Left ventricle myocardium superior (tissue), 1 donor: ENCODE measurements around the gene SERTAD2. TPM values are rescaled to one million over a fixed set of nuclear protein-coding genes. Genes with fewer than 3 reads are reported as not detected.

Experiments
- ATAC-seq: fragments of 200-7000 bp; cut with Tn5 transposase; one replicate; pipeline ENCODE4 v1.9.1; 2020; ENCODE audit warnings: mild to moderate bottlenecking, moderate library complexity
- DNase-seq: peaks from one replicate; pipeline ENCODE4 v3.0.0-alpha.2; 2020
- intact Hi-C: fragments of 100-400 bp; cut with micrococcal nuclease; formaldehyde crosslinking; loops from one replicate; pipeline ENCODE4 v1.11.0; 2022
- total RNA-seq: library from RNA; stranded (reverse); fragmentation: NEBNext Ultra II Directional; extraction: Animal tissue kit (Norgen Biotek cat#: 25700); gene quantifications from one replicate; pipeline ENCODE4 v1.2.1, GENCODE V29; 2021
- donor health status: DM: no; HTN: yes; CAD: no; lungs with severe emphysema.

SERTAD2 gene
- total RNA-seq, 1 donor from 2014 or later = 14.6 TPM

DNA sequence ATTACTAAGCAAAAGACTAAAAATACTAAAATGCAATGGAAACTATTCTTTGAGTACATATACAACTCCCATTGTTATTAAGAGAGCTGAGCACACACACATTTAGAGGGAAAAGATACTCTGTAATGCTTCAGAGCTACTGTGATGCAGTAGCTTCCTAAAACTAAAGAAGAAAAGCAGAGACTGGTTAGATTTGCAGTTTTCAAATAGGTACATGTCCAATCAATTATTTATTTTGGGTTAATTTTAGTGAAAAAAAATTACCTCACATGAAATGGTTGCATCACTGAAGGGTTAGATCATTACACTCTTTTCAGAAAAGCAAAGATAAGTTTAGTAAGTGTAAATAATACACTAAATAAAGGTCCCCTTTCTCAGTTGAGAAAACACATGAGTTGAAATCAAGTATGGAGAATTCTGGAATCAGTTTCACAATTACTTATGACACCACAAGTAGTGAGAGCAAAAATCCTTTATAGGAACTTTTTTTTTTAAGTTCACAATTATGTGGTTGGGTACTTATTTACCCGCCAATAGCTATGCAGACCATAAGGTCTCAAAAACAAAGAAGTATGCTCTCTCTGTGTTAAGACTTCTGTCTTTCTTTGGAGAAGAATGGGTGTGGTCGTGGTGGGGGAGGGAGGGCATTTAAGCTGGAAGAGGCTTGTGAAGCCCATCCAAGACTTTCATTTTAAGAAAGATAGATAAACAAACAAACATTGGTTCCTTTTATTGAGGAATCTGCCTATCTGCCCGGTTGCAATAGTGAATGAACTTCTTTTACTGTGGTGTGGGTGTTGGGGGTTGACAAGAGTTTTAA is 25.3 kb upstream of the SERTAD2 start:
- DNase-seq = no peak
- no peak for ATAC-seq
- intact Hi-C loops = no loop called here

DNA sequence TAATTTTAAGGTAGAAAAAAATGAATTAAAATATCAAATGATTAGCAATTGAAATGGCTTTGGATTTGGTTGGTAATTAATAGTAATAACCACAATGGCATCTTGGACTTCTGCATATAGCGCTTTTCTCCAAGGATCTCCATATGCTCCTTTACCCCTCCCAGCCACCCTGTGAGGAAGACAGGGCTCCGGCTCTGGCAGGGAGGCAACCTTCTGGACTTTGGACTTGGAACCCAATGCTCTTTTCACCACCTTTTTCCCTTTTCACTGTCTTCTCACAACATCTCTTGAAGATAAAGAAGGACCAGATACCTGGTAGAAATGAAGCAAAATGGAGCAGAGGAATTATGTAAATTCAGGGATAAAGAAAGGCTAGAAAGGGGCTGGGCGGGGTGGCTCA is 23.8 kb upstream of the SERTAD2 start:
- DNase-seq (no peak), ATAC-seq (no peak)
- intact Hi-C loops = no loop called here

DNA sequence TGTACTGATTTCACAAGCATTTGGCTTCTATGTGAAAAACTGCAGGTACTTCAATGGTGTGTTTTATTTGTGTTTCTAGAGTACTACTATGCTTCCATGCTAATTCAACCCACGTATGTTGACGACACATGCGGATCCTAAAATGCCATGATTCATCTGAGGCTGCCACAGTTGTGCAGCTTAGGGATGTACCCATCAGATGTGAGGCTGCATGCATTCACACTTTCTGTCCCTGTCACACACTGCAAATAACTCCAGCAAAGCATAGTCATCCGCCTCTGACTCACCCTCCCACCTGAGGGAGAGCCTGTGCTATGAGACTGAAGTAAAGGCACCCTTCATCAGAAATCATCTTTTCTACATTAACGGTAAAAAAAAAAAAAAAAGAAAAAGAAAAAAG is 22.1 kb upstream of the SERTAD2 start:
- intact Hi-C loops = no loop called here
- ATAC-seq (no peak), DNase-seq (no peak)

- DNase-seq (no peak), ATAC-seq (no peak)
- intact Hi-C loops = no loop called here
These were observed 19.0 kb upstream of the SERTAD2 start for GRCh38 chr2:64672708-64673107.

DNA sequence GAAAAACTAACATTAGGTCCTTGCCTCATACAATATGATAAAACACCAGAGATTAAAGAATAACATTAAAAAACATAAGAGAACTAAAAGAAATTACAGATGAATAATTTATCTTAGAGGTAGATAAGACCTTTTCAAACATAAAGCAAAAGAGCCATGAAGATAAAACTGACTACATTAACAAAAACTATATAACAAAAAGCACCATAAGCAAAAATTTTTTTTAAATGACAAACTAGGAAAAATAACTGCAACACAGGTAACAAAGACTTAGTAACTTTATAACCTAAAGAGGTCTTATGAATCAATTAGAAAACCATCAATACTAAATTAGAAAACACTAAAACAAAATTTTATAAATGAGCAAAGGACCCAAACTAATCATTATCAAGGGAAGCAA is 16.3 kb upstream of the SERTAD2 start:
- intact Hi-C loops = no loop called here
- ATAC-seq (no peak), DNase-seq (no peak)

- ATAC-seq (no peak), DNase-seq (no peak)
- intact Hi-C loops = no loop called here
These were observed 15.6 kb upstream of the SERTAD2 start for GRCh38 chr2:64669288-64669687.

DNA sequence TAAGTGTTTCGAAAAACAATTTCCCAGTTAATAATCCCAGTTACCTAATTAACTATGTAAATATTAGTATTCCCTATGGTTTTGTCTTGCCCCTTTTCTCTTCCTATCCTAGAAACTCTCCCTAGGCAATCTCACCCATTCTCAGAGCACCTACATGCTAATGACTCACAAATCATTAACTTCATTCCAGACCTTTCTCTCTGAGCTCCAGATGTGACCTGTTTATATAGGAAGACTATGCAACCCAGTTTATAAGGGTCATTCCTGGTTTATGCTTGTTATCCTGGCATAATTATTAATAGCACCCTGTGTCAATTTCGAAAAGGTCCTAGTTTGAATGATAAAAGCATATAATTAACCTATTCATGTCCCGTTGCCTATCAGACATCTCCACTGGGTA is 14.8 kb upstream of the SERTAD2 start:
- intact Hi-C loops = no loop called here
- DNase-seq = no peak
- ATAC-seq = no peak

DNA sequence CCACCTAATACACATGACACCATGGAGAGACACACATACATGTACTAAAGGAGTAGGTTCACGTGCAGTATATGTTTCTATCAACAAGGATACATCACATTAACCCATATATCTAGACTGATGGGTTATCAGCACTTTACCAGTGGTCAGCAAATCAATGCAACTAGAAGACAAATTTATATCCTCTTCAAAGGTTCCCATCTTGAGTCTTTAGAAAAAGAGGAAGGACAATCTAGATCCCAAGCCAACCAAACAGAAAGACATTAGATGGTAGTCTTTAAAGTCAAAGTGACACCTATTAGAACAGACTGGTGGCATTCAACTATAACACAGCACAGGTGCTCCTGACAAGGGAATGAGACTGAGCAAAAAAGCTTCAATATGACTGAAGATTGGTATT is 13.8 kb upstream of the SERTAD2 start:
- DNase-seq (no peak), ATAC-seq (no peak)
- intact Hi-C loops = no loop called here

GRCh38 chr2:64666810-64667438 is 13.2 kb upstream of the SERTAD2 start:
- intact Hi-C loops = no loop called here
- ATAC-seq (no peak), DNase-seq (no peak)

DNA sequence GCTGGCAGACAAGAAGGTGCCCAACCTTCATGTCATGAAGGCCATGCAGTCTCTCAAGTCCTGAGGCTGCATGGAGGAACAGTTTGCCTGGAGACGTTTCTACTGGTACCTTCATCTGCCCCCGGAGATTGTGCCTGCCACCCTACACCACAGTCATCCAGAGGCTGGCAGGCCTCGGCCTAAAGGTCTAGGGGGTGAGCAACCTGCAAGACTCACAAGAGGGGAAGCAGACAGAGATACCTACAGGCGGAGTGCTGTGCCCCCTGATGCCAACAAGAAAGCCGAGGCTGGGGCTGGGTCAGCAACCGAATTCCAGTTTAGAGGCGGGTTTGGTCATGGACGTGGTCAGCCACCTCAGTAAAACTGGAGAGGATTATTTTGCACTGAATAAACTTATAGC is 12.0 kb upstream of the SERTAD2 start:
- ATAC-seq (no peak), DNase-seq (no peak)
- intact Hi-C loops = no loop called here

- no peak for ATAC-seq
- no peak for DNase-seq
- intact Hi-C loops = no loop called here
These were observed 9.7 kb upstream of the SERTAD2 start for GRCh38 chr2:64663402-64663801.

- ATAC-seq (no peak), DNase-seq (no peak)
- intact Hi-C loops = no loop called here
These were observed 8.0 kb upstream of the SERTAD2 start for GRCh38 chr2:64661741-64662169.

DNA sequence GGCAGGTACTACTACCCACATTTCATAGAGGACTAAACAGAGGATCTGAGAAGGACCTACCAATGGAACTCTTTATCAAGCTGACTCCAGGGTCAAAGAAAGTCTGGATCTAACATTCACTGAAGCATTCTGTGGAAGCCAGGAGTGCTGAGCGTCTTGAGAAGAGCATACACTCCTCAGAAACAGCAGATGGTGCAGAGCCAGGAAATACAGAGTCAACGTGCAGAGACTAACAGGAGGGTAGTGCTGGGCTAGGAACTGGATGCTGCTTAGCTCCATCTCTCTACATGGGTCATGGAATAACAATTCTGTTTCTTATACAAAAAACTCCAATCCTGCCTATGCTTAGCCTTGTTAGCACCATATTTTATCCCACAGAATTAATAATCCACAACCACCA is 5.5 kb upstream of the SERTAD2 start:
- ATAC-seq (no peak), DNase-seq (no peak)
- intact Hi-C loops = loop anchor here (10.0 kb wide), 1 partner anchor 86 kb away; no protein-coding TSS in a partner anchor

GRCh38 chr2:64658269-64658668 is 4.6 kb upstream of the SERTAD2 start:
- no peak for ATAC-seq
- intact Hi-C loops = loop anchor here (10.0 kb wide), 1 partner anchor 87 kb away; no protein-coding TSS in a partner anchor
- no peak for DNase-seq

GRCh38 chr2:64657411-64657810 is 3.7 kb upstream of the SERTAD2 start:
- ATAC-seq (no peak), DNase-seq (no peak)
- intact Hi-C loops = loop anchor here (10.0 kb wide), 1 partner anchor 87 kb away; no protein-coding TSS in a partner anchor

DNA sequence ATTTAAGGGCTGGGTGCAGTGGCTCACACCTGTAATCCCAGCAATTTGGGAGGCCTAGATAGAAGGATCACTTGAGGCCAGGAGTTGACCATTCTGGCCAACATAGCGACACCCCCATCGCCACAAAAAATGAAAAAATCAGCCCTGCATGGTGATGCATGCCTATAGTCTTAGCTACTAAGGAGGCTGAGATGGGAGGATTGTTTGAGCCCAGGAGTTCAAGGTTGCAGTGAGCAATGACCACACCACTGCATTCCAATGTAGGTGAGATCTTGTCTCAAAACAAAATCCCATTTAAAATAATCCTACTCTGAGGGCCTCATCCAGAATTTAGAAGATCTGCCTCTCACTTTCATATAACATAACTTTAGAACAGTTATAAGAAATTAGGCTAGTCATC is 2.7 kb upstream of the SERTAD2 start:
- ATAC-seq (no peak), DNase-seq (no peak)
- intact Hi-C loops = loop anchor here (10.0 kb wide), 1 partner anchor 88 kb away; no protein-coding TSS in a partner anchor

GRCh38 chr2:64655873-64656272 is 2.2 kb upstream of the SERTAD2 start:
- intact Hi-C loops = loop anchor here (10.0 kb wide), 1 partner anchor 89 kb away; no protein-coding TSS in a partner anchor
- ATAC-seq = no peak
- no peak for DNase-seq

GRCh38 chr2:64655018-64655664 is 1.4 kb upstream of the SERTAD2 start:
- ATAC-seq (no peak), DNase-seq (no peak)
- intact Hi-C loops = loop anchor here (10.0 kb wide), 1 partner anchor 90 kb away; no protein-coding TSS in a partner anchor

GRCh38 chr2:64654063-64654811 is 524 bp upstream of the SERTAD2 start:
- DNase-seq (peak; percentile 86), ATAC-seq (peak; percentile 62)
- intact Hi-C loops = loop anchor here (10.0 kb wide), 1 partner anchor 91 kb away; no protein-coding TSS in a partner anchor
